Measurements from ENCODE around the gene ZNF197.

- no peak for TF ChIP-seq TP53 (CRISPR knock-in tag; IDR thresholded peaks at IDR 0.05)
- TF ChIP-seq CTCF (IDR thresholded peaks at IDR 0.05) = no peak
- TF ChIP-seq, protein P1, sequence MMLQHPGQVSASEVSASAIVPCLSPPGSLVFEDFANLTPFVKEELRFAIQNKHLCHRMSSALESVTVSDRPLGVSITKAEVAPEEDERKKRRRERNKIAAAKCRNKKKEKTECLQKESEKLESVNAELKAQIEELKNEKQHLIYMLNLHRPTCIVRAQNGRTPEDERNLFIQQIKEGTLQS (CRISPR knock-in tag; conservative IDR thresholded peaks at IDR 0.05) = no peak
- no peak for TF ChIP-seq FOXJ3 (CRISPR knock-in tag; IDR thresholded peaks at IDR 0.05; ENCODE audit: borderline replicate concordance)
- TF ChIP-seq, protein P2, sequence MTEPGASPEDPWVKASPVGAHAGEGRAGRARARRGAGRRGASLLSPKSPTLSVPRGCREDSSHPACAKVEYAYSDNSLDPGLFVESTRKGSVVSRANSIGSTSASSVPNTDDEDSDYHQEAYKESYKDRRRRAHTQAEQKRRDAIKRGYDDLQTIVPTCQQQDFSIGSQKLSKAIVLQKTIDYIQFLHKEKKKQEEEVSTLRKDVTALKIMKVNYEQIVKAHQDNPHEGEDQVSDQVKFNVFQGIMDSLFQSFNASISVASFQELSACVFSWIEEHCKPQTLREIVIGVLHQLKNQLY (CRISPR knock-in tag; IDR thresholded peaks at IDR 0.05) = no peak
- TF ChIP-seq, protein P3, sequence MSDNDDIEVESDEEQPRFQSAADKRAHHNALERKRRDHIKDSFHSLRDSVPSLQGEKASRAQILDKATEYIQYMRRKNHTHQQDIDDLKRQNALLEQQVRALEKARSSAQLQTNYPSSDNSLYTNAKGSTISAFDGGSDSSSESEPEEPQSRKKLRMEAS (CRISPR knock-in tag; IDR thresholded peaks at IDR 0.05) = no peak
- TF ChIP-seq, protein P4, sequence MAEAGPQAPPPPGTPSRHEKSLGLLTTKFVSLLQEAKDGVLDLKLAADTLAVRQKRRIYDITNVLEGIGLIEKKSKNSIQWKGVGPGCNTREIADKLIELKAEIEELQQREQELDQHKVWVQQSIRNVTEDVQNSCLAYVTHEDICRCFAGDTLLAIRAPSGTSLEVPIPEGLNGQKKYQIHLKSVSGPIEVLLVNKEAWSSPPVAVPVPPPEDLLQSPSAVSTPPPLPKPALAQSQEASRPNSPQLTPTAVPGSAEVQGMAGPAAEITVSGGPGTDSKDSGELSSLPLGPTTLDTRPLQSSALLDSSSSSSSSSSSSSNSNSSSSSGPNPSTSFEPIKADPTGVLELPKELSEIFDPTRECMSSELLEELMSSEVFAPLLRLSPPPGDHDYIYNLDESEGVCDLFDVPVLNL (CRISPR knock-in tag; IDR thresholded peaks at IDR 0.05; ENCODE audit: borderline replicate concordance, low read depth) = no peak
- TF ChIP-seq TCF7 (CRISPR knock-in tag; IDR thresholded peaks at IDR 0.05; ENCODE audit: low read depth) = no peak
- no peak for TF ChIP-seq CREM (CRISPR knock-in tag; IDR thresholded peaks at IDR 0.05)
- TF ChIP-seq, protein P5, sequence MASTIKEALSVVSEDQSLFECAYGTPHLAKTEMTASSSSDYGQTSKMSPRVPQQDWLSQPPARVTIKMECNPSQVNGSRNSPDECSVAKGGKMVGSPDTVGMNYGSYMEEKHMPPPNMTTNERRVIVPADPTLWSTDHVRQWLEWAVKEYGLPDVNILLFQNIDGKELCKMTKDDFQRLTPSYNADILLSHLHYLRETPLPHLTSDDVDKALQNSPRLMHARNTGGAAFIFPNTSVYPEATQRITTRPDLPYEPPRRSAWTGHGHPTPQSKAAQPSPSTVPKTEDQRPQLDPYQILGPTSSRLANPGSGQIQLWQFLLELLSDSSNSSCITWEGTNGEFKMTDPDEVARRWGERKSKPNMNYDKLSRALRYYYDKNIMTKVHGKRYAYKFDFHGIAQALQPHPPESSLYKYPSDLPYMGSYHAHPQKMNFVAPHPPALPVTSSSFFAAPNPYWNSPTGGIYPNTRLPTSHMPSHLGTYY (CRISPR knock-in tag; IDR thresholded peaks at IDR 0.05) = no peak
- no peak for TF ChIP-seq JUN (CRISPR knock-in tag; IDR thresholded peaks at IDR 0.05)
Measured at GRCh38 chr3:44596621-44597020, 28.2 kb upstream of the ZNF197 start.

Measured in WTC11 (cell line).